GM19193 (cell line): ENCODE data around the gene CHRM5.

Experiments used
- POLR2A ChIP-seq: IDR thresholded peaks from 4 replicates; pipeline ENCODE4 v1.6.1; 2011; ENCODE audit not compliant: insufficient read depth, insufficient read length; ENCODE audit errors: extremely low read depth

CHRM5 gene

DNA sequence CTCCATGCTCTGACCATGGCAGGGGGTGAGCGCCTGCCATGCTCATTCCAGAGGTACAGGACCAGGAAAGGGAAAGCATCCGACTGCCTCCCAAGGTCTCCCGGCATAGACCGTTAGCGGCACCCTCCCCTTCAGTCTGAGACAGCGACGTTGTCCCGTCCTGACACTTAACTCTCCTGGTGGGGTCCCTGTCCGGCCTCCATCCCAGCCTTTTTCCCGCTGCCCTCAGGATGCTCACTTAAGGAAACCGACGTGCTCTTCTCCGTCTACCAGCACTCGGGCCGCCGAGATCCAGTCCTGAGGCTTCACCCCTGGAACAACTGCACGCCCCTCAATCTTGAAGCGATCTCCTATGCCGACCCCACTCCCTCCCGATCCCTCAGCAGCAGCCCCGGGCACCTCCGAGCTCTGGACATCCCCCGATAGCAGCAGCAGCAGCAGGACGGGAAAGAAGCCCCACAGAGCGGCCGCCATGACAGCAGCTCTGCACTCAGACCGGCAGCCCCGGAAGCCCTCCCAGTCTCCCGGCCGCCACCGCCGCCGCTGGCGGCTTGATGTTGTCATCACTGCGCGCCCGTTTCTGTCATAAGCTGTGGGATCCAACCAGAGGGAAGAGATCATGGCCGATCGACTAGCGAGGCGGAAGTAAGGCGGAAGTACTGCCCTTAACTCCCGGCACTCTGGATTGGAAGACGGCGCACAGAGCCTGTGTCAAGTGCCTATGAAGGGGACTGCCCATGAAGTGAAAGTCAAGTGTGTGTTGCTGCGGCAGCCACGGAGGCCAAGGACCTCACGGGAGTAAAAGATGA, 133.3 kb downstream of the CHRM5 start, which contains the start of the genes EMC7 and PGBD4:
Gene EMC7 (minus strand): TSS at position 497 of the 809 bp plus-strand sequence. CDS start 23 bp downstream, at position 474.
Gene PGBD4 (plus strand): TSS at position 718 of the 809 bp plus-strand sequence. CDS start 449 bp downstream, outside the sequence.
- peak; percentile 99 for TF ChIP-seq POLR2A

DNA sequence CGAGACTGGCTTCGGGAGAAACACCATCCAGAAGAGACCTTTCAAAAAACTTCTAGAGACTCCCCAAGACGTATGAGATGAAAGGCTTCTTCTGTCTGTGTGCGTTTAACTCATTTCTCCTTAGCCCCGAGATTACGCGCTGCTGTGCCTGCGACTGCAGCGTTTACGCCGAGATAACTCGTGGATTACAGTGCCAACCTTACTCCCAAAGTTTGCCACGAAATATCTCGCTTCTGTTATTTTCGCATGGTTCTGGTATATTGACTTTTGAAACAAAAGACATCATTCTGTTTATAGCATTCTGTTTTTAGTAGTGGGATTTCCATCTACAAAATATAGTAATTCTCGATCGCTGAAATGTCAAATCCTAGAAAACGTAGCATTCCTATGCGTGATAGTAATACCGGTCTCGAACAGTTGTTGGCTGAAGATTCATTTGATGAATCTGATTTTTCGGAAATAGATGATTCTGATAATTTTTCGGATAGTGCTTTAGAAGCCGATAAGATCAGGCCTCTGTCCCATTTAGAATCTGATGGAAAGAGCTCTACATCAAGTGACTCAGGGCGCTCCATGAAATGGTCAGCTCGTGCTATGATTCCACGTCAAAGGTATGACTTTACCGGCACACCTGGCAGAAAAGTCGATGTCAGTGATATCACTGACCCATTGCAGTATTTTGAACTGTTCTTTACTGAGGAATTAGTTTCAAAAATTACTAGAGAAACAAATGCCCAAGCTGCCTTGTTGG, 134.1 kb downstream of the CHRM5 start:
- no peak for TF ChIP-seq POLR2A

DNA sequence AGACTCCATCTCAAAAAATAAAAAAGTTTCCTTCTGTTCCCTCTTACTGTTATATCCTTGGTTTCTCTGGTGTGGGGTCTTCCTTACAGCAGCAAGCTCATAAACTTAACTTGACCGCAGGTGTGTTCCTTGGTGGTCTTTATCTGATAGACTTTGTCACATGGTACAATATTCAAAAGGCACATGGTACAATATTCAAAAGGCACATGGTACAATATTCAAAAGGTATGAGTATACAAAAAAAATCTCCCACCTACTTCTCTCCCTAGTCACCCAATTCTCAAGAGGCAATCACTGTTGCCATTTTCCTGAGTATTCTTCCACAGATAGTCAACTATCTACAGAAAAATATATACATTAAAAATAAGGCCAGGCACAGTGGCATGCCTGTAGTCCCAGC, 138.1 kb downstream of the CHRM5 start:
- TF ChIP-seq POLR2A = no peak

DNA sequence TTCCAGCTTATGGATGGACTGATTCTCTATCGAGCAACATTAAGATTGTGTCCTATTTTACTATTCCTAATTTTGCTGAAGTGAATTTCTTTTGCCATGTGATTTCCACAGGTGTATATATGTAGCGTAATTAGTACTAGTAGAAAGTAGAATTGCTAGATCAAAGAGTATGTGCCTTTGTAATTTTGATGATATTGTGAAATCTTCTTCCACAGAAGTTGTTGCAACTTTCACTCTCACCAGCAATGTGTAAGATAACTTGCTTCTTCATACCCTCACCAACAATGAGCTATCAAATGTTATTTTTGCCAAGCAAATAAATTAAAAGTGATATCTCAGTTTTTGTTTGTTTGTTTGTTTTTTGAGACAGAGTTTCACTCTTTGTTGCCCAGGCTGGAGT, 139.0 kb downstream of the CHRM5 start:
- no peak for TF ChIP-seq POLR2A

DNA sequence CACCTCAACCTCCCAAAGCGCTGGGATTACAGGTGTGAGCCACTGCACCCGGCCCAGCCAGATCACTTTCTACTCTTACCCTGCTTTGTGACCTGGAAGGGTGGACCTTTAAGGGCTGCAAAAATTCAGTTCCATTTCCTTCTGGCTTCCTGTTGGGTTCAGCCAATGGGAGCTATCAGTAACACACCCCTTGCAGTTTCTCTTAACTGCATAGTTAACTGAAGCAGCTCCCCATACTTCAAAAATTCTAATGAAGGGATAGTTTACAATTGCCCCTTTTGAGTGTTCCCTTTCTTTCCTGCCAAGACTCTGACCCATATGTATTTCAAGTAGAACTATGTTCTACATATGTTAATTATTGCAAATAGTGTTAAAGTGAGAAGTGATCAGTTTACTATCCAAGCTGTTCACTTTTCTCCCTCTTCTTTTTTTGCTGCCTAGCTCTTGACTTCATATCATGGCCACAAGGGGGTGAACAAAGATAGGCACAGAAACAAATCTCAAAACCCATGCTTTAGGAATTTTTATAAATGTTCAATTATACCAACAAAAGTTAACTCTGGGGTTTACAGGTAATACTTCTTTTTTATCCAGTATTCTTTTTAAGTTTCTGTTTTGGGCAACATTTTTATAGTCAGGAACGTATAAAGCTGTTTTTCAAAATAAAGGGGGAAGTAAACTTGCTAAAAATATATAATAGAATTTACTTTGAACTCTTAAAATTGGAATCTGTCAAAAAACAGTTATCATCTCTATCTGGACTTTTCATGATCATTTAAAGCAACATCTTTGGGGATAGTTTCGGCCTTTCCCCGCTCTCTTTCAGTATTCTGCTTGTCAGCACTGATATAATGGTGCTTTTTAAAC, 141.7 kb downstream of the CHRM5 start:
- no peak for TF ChIP-seq POLR2A

DNA sequence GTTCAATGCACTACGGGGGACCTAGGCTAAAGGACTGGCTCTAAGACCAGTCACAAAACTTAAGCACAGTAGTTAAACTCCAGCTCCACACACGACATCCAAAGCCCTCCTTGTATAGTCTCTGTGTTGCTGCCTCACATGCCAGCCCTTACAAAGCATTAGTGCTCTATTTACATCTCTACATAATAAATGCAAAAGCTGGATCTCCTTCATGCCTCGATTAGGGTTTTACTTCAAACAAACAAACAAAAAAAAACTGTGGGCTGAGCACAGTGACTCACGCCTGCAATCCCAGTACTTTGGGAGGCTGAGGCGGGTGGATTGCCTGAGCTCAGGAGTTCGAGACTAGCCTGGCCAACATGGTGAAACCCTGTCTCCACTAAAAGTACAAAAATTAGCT, 143.2 kb downstream of the CHRM5 start:
- no peak for TF ChIP-seq POLR2A

DNA sequence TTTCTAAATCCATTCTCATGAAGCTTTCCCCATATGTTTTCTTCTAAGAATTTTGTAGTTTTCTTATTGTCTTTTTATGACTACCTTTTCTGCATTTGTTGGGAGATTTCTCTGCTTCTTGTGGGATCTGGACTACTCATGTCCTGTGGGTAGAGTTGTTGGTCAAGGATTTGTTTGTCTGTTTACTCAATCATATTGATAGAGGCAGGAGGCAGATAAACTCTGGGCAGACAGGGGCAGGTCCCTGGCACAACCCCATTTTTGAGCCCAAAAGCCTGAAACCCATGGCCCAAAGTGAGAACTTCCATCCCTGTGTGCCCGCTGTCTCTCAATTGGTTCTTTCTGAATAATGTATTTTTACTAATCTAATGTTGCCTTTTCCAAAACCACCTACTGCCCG, 145.9 kb downstream of the CHRM5 start:
- no peak for TF ChIP-seq POLR2A

DNA sequence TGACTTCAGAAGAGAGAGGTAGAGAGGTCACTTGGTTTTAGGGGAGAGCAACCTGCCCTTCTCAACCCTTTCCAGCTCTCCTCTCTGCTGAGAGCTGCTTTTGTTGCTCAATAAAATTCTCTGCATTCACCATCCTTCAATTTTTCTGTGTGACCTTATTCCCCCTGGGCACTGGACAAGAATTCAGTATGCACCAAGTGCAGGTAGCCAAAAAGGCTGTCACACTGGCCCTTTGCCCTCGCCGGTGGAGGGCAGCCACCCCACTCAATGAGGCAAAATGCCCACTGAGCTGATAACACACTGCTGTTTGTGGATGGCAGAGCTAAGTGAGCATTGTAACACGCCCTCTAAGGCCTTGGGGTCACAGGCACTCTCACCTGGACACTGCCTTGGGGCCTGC, 146.4 kb downstream of the CHRM5 start:
- no peak for TF ChIP-seq POLR2A

DNA sequence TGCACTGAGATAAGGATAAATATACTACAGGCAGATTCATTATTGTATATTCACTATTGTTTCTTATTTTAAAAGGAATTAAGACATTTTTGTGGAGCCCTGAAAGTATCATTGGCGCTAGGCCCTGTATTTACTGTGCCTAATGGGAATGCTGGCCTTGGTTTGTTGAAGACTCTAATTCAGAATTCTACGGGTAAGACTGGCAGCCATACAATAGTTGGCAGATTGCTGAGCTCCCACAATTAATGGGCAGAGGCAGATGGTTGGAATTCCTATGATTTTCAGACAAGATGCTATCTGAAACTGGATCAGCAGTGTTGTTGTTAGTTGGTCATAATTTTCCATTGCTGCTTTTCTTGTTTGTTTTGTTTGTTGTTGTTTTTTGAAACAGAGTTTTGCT, 148.3 kb downstream of the CHRM5 start:
- TF ChIP-seq POLR2A = no peak
